ENCODE results near the gene SAMD5. TPM values are rescaled to one million over a fixed set of nuclear protein-coding genes. Genes with fewer than 3 reads are reported as not detected.

The SAMD5 gene
- total and polyA plus RNA-seq, 2 experiments from 2014 or later: not detected

GRCh38 chr6:147551976-147552375 is 43.5 kb downstream of the SAMD5 start:
- Histone ChIP-seq H3K27ac (no peak overlapping the region), H3K36me3 (ENCODE audit: low read depth) (no peaks in the 10 kb centered on the region), H3K9me3 (ENCODE audit: low read depth) (no peaks in the 10 kb centered on the region), H3K4me2 (ENCODE audit: unreplicated experiment) (no peak overlapping the region), H3K27me3 (replicated peaks; ENCODE audit: insufficient read depth) (no peaks in the 10 kb centered on the region), H4K20me1 (ENCODE audit: insufficient read depth) (no peaks in the 10 kb centered on the region), H3K4me1 (ENCODE audit: insufficient read depth) (no peaks in the 10 kb centered on the region), H3K9ac (no peak overlapping the region), H3F3A (ENCODE audit: insufficient read depth) (no peaks in the 10 kb centered on the region), H2AFZ (no peak overlapping the region), H3K4me3 (no peak overlapping the region), H3K9me2 (ENCODE audit: insufficient read depth) (no peaks in the 10 kb centered on the region), H3K79me2 (ENCODE audit: insufficient read depth) (no peaks in the 10 kb centered on the region)
- no peak for DNase-seq
- in situ Hi-C loops (cut with MboI): no loop called here
- WGBS, 2 experiments (ENCODE audit: low coverage in 1 of 2, low lambda C conversion rate in 2 of 2, missing lambda C conversion rate in 2 of 2): 24 to 37% methylated on average over 1 of the region's 1 CpG
- no peak for TF ChIP-seq EZH2phosphoT487 (IDR thresholded peaks at IDR 0.05; ENCODE audit: insufficient read depth, low read depth)
- TF ChIP-seq EZH2 (IDR thresholded peaks at IDR 0.05; ENCODE audit: insufficient read depth, poor library complexity, severe bottlenecking): no peak

- Histone ChIP-seq H3K9me2 (ENCODE audit: insufficient read depth) (no peaks in the 10 kb centered on the region), H3F3A (ENCODE audit: insufficient read depth) (no peaks in the 10 kb centered on the region), H3K36me3 (ENCODE audit: low read depth) (no peaks in the 10 kb centered on the region), H3K9me3 (ENCODE audit: low read depth) (no peaks in the 10 kb centered on the region), H4K20me1 (ENCODE audit: insufficient read depth) (no peaks in the 10 kb centered on the region), H3K27me3 (replicated peaks; ENCODE audit: insufficient read depth) (no peaks in the 10 kb centered on the region), H2AFZ (no peak overlapping the region), H3K27ac (no peak overlapping the region), H3K4me2 (ENCODE audit: unreplicated experiment) (no peak overlapping the region), H3K79me2 (ENCODE audit: insufficient read depth) (no peaks in the 10 kb centered on the region), H3K4me3 (no peak overlapping the region), H3K9ac (no peak overlapping the region), H3K4me1 (ENCODE audit: insufficient read depth) (no peaks in the 10 kb centered on the region)
- 71 to 80% methylated on average over 1 of the region's 1 CpG for WGBS, 2 experiments (ENCODE audit: low coverage in 1 of 2, low lambda C conversion rate in 2 of 2, missing lambda C conversion rate in 2 of 2)
- TF ChIP-seq EZH2phosphoT487 (IDR thresholded peaks at IDR 0.05; ENCODE audit: insufficient read depth, low read depth): no peak
- in situ Hi-C loops (cut with MboI): no loop called here
- DNase-seq: no peak
These were observed 44.6 kb downstream of the SAMD5 start for GRCh38 chr6:147553099-147553498.

DNA sequence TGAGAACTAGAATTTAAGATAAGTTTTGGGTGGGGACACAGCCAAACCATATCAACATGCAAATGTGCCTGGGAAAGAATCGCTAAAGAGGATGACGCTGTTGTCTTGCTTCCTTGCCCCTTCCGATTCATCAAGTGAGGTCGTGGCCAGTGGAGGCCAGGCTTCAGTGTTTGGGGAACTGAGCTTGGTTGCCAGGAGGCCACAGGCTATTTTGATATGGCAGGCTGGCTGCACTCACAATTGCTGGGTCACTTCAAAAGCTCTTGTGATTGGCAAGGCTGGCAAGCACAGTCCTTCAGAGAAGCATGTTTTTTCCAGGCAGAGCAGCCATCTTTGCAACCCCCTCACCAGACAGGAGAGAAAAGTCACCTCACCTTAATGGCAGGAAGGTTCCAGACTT is 45.8 kb downstream of the SAMD5 start:
- no peak overlapping the region for H3K9ac ChIP-seq
- no peaks in the 10 kb centered on the region for H3K27me3 ChIP-seq (replicated peaks; ENCODE audit: insufficient read depth)
- H4K20me1 ChIP-seq (ENCODE audit: insufficient read depth): no peaks in the 10 kb centered on the region
- in situ Hi-C loops (cut with MboI): no loop called here
- no peak overlapping the region for H3K27ac ChIP-seq
- H3K4me3 ChIP-seq: no peak overlapping the region
- no peak overlapping the region for H3K4me2 ChIP-seq (ENCODE audit: unreplicated experiment)
- H3K79me2 ChIP-seq (ENCODE audit: insufficient read depth): no peaks in the 10 kb centered on the region
- no peaks in the 10 kb centered on the region for H3F3A ChIP-seq (ENCODE audit: insufficient read depth)
- DNase-seq: no peak
- no peaks in the 10 kb centered on the region for H3K9me3 ChIP-seq (ENCODE audit: low read depth)
- no peaks in the 10 kb centered on the region for H3K4me1 ChIP-seq (ENCODE audit: insufficient read depth)
- H2AFZ ChIP-seq: no peak overlapping the region
- no peaks in the 10 kb centered on the region for H3K9me2 ChIP-seq (ENCODE audit: insufficient read depth)
- TF ChIP-seq EZH2 (IDR thresholded peaks at IDR 0.05; ENCODE audit: insufficient read depth, poor library complexity, severe bottlenecking): no peak
- no peak for TF ChIP-seq EZH2phosphoT487 (IDR thresholded peaks at IDR 0.05; ENCODE audit: insufficient read depth, low read depth)
- H3K36me3 ChIP-seq (ENCODE audit: low read depth): no peaks in the 10 kb centered on the region
- 65 to 70% methylated on average over 4 of the region's 4 CpGs for WGBS, 2 experiments (ENCODE audit: low coverage in 1 of 2, low lambda C conversion rate in 2 of 2, missing lambda C conversion rate in 2 of 2)

DNA sequence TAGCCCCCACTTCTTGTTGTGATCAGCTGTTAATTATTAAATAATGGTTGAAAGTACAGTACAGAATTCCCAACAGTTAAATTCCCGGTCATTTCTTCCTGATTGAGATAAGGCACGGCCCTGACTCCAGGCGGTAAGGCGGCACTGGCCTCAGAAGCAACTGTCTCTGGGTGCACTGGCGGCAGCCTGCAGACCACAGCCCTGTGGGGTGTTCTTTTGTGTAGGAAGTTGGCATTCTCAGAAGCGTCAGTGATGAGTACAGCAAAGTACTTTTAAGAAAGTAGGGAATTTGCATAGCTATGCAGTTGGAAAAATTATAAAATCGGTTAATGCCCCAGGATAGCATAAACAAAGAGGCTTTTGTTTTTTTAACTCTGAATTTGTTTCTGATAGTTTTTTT is 50.5 kb downstream of the SAMD5 start:
- Histone ChIP-seq H2AFZ (no peak overlapping the region), H3K4me2 (ENCODE audit: unreplicated experiment) (no peak overlapping the region)

DNA sequence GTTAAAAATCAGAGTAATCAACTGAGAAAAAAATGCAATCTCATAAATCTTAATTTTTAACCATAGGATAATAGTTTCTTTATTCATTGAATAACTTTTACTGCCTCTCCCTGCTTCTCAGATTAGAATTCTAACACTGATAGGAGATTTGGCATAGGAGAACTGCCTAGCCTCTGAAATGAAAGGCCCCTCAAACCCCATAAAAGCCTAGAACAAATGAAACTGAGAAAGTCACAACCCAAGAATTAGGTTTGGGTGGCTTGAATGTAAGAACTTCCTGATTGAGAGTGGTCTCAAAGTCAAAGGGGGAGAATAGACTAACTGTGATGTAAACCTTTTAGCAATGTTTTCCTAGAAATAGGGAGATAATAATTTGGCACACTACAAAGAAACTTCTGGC is 52.2 kb downstream of the SAMD5 start:
- no peak overlapping the region for H3K27ac ChIP-seq
- no peaks in the 10 kb centered on the region for H3K4me1 ChIP-seq (ENCODE audit: insufficient read depth)
- H3K36me3 ChIP-seq (ENCODE audit: low read depth): no peaks in the 10 kb centered on the region
- no peak overlapping the region for H3K4me2 ChIP-seq (ENCODE audit: unreplicated experiment)
- DNase-seq: no peak
- H2AFZ ChIP-seq: no peak overlapping the region
- in situ Hi-C loops (cut with MboI): no loop called here
- H4K20me1 ChIP-seq (ENCODE audit: insufficient read depth): no peaks in the 10 kb centered on the region
- H3K79me2 ChIP-seq (ENCODE audit: insufficient read depth): no peaks in the 10 kb centered on the region
- no peaks in the 10 kb centered on the region for H3F3A ChIP-seq (ENCODE audit: insufficient read depth)
- H3K27me3 ChIP-seq (replicated peaks; ENCODE audit: insufficient read depth): no peaks in the 10 kb centered on the region
- H3K9me2 ChIP-seq (ENCODE audit: insufficient read depth): no peaks in the 10 kb centered on the region
- H3K9me3 ChIP-seq (ENCODE audit: low read depth): no peaks in the 10 kb centered on the region
- TF ChIP-seq EZH2phosphoT487 (IDR thresholded peaks at IDR 0.05; ENCODE audit: insufficient read depth, low read depth) (no peak), EZH2 (IDR thresholded peaks at IDR 0.05; ENCODE audit: insufficient read depth, poor library complexity, severe bottlenecking) (no peak)
- no peak overlapping the region for H3K9ac ChIP-seq
- no peak overlapping the region for H3K4me3 ChIP-seq

More for the DNA sequence above, 50.5 kb downstream of the SAMD5 start:
- Histone ChIP-seq H3K4me3 (no peak overlapping the region), H3F3A (ENCODE audit: insufficient read depth) (no peaks in the 10 kb centered on the region), H3K79me2 (ENCODE audit: insufficient read depth) (no peaks in the 10 kb centered on the region), H3K36me3 (ENCODE audit: low read depth) (no peaks in the 10 kb centered on the region), H3K9ac (no peak overlapping the region), H3K27me3 (replicated peaks; ENCODE audit: insufficient read depth) (no peaks in the 10 kb centered on the region), H3K9me3 (ENCODE audit: low read depth) (no peaks in the 10 kb centered on the region), H4K20me1 (ENCODE audit: insufficient read depth) (no peaks in the 10 kb centered on the region), H3K9me2 (ENCODE audit: insufficient read depth) (no peaks in the 10 kb centered on the region), H3K4me1 (ENCODE audit: insufficient read depth) (no peaks in the 10 kb centered on the region), H3K27ac (no peak overlapping the region)
- in situ Hi-C loops (cut with MboI): no loop called here
- no peak for DNase-seq
- TF ChIP-seq EZH2phosphoT487 (IDR thresholded peaks at IDR 0.05; ENCODE audit: insufficient read depth, low read depth) (no peak), EZH2 (IDR thresholded peaks at IDR 0.05; ENCODE audit: insufficient read depth, poor library complexity, severe bottlenecking) (no peak)
- 55 to 62% methylated on average over 7 of the region's 7 CpGs for WGBS, 2 experiments (ENCODE audit: low coverage in 1 of 2, low lambda C conversion rate in 2 of 2, missing lambda C conversion rate in 2 of 2)
